B cell (primary cell): Measurements from ENCODE around the gene OXER1. TPM values are rescaled to one million over a fixed set of nuclear protein-coding genes. Genes with fewer than 3 reads are reported as not detected.

Experiments used
- ATAC-seq: fragments of 200-7000 bp; cut with Tn5 transposase; one replicate; pipeline ENCODE4 v1.10.0; 2021; ENCODE audit warnings: low read depth, mild to moderate bottlenecking, moderate number of reproducible peaks, moderate library complexity
- CTCF ChIA-PET: fragments of 350-600 bp; sonication (Branson Sonifier 250); formaldehyde crosslinking; loops from one replicate; lab custom pipeline; 2021; ENCODE audit warnings: antibody characterized with exemption, inconsistent platforms; lab: Charles Lee
- POLR2A ChIA-PET: fragments of 350-600 bp; sonication (Branson Sonifier 250); formaldehyde crosslinking; loops from one replicate; lab custom pipeline; 2021; ENCODE audit warnings: antibody characterized with exemption; lab: Charles Lee
- DNase-seq: peaks from one replicate; pipeline ENCODE4 v3.0.0; 2013
- H2AFZ ChIP-seq: 2 replicates; pipeline ENCODE4 v1.6.1; 2012; ENCODE audit warnings: mild to moderate bottlenecking, low read depth, low read length; ENCODE audit not compliant: insufficient read depth, poor library complexity, severe bottlenecking
- H3K27ac ChIP-seq, 2 donors: 1 replicate in 1 of 2; 2 replicates in 1 of 2; pipeline ENCODE4 v1.5.1; 2012 to 2013; ENCODE audit warnings: low read length in 2 of 2, mild to moderate bottlenecking in 2 of 2, moderate library complexity in 1 of 2
- H3K27me3 ChIP-seq, 4 experiments: fragments of 200-600 bp in 1 of 4; sonication (generic) in 1 of 4; replicated peaks in 1 of 4; 1 replicate in 2 of 4; 2 replicates in 2 of 4; pipeline versions ENCODE4 v1.6.1 to v1.7.0; 2013 to 2016; ENCODE audit warnings: low read length in 3 of 4, mild to moderate bottlenecking in 2 of 4, mixed read lengths in 1 of 4, moderate library complexity in 1 of 4; ENCODE audit not compliant: insufficient read depth in 4 of 4, control insufficient read depth in 3 of 4; ENCODE audit errors: control extremely low read depth in 1 of 4
- H3K36me3 ChIP-seq, 2 experiments: replicated peaks in 1 of 2; 1 replicate in 1 of 2; 2 replicates in 1 of 2; pipeline versions ENCODE4 v1.6.1 to v1.7.1; 2013; ENCODE audit warnings: low read length in 1 of 2; ENCODE audit not compliant: insufficient read depth in 2 of 2, control insufficient read depth in 1 of 2; ENCODE audit errors: control extremely low read depth in 1 of 2, extremely low read depth in 1 of 2
- H3K4me1 ChIP-seq, 2 donors: fragments of 200-600 bp in 1 of 2; sonication (generic) in 1 of 2; 1 replicate in 1 of 2; 2 replicates in 1 of 2; pipeline versions ENCODE4 v1.5.1 to v1.6.1; 2013 to 2017; ENCODE audit warnings: low read length in 2 of 2; ENCODE audit not compliant: control insufficient read depth in 2 of 2, insufficient read depth in 2 of 2
- H3K4me2 ChIP-seq: replicated peaks from 2 replicates; pipeline ENCODE3; 2012; ENCODE audit warnings: mild to moderate bottlenecking, low read depth, low read length; ENCODE audit not compliant: poor library complexity, severe bottlenecking
- H3K4me3 ChIP-seq, 5 experiments: fragments of 200-600 bp in 1 of 5; sonication (generic) in 1 of 5; 1 replicate in 3 of 5; 2 replicates in 2 of 5; pipeline versions ENCODE4 v1.5.1 to v1.7.0; 2011 to 2016; ENCODE audit warnings: low read length in 4 of 5, mild to moderate bottlenecking in 4 of 5, low read depth in 2 of 5, control low read depth in 1 of 5, moderate library complexity in 1 of 5; ENCODE audit not compliant: insufficient read depth in 1 of 5; ENCODE audit errors: control extremely low read depth in 1 of 5, extremely low read depth in 1 of 5
- H3K79me2 ChIP-seq: fragments of 200-600 bp; sonication (generic); one replicate; pipeline ENCODE4 v1.6.0; 2016; ENCODE audit warnings: low read length; ENCODE audit not compliant: control insufficient read depth, insufficient read depth
- H3K9ac ChIP-seq: fragments of 200-600 bp; sonication (generic); 2 replicates; pipeline ENCODE4 v1.6.1; 2017; ENCODE audit warnings: mild to moderate bottlenecking, low read length, moderate library complexity
- H3K9me3 ChIP-seq, 3 donors: one replicate each; pipeline versions ENCODE4 v1.6.1 to v1.7.1; 2013; ENCODE audit warnings: low read length in 2 of 3; ENCODE audit not compliant: control insufficient read depth in 2 of 3, insufficient read depth in 1 of 3; ENCODE audit errors: control extremely low read depth in 1 of 3
- H4K20me1 ChIP-seq: 2 replicates; pipeline ENCODE4 v1.6.0; 2012; ENCODE audit warnings: mild to moderate bottlenecking, low read length; ENCODE audit not compliant: insufficient read depth, control insufficient read depth, poor library complexity, severe bottlenecking
- H3K27ac Mint-ChIP-seq: one replicate; pipeline ENCODE4 v1.8.0; 2021; ENCODE audit warnings: mixed read lengths
- H3K27me3 Mint-ChIP-seq: one replicate; pipeline ENCODE4 v1.8.0; 2021; ENCODE audit warnings: mixed read lengths
- H3K4me1 Mint-ChIP-seq: one replicate; pipeline ENCODE4 v1.8.0; 2021; ENCODE audit warnings: mixed read lengths
- H3K4me3 Mint-ChIP-seq: one replicate; pipeline ENCODE4 v1.8.0; 2021; ENCODE audit warnings: mixed read lengths
- H3K9me3 Mint-ChIP-seq: one replicate; pipeline ENCODE4 v1.8.0; 2022; ENCODE audit warnings: mixed read lengths; ENCODE audit not compliant: insufficient read depth
- CTCF ChIP-seq: fragments of 200-600 bp; IDR thresholded peaks from one replicate; pipeline ENCODE4 v1.8.0; 2022; ENCODE audit warnings: antibody characterized with exemption, mild to moderate bottlenecking
- EZH2 ChIP-seq: IDR thresholded peaks from 2 replicates; pipeline ENCODE4 v1.6.1; 2012; ENCODE audit warnings: borderline replicate concordance, low read depth, mild to moderate bottlenecking, moderate library complexity, low read length; ENCODE audit not compliant: insufficient read depth, poor library complexity, severe bottlenecking
- WGBS: methylation state at CpG from one replicate; pipeline ENCODE4 v1.1.5; 2013; ENCODE audit warnings: missing lambda C conversion rate; ENCODE audit not compliant: insufficient coverage; 5-methylcytosine and 5-hydroxymethylcytosine counted together
- intact Hi-C: fragments of 100-400 bp; cut with micrococcal nuclease; formaldehyde crosslinking; loops from one replicate; pipeline ENCODE4 v1.10.0; 2022
- polyA plus RNA-seq: library from polyadenylated mRNA; depleted of rRNA; stranded (reverse); fragments of >200 nt; gene quantifications from 2 replicates; pipeline ENCODE4 v1.2.3, GENCODE V29; 2012
- total RNA-seq, 2 donors: library from RNA; stranded (reverse); fragments of 120-200 nt in 1 of 2; gene quantifications; 1 replicate in 1 of 2; 2 replicates in 1 of 2; pipeline versions ENCODE4 v1.2.3 to v1.2.4, GENCODE V29; 2013 to 2022

OXER1 gene
- total and polyA plus RNA-seq, 2 donors (not counting 1 experiment from before 2014, with no cell fraction given) = 3.2 to 3.3 TPM

GRCh38 chr2:42726680-42727079 is 37.3 kb downstream of the OXER1 start:
- H3K9me3 ChIP-seq = peaks cover 4 to 6% (median 5%) of the 10 kb centered on the region in 3 donors
- H2AFZ ChIP-seq = no peak overlapping the region
- 100% methylated on average over 1 of the region's 2 CpGs for WGBS
- H3K4me1 ChIP-seq = peaks cover 0 to 7% of the 10 kb centered on the region in 2 donors
- Mint-ChIP-seq H3K27me3 (no peaks in the 10 kb centered on the region), H3K4me1 (peaks cover 10% of the 10 kb centered on the region), H3K4me3 (no peak overlapping the region), H3K9me3 (no peaks in the 10 kb centered on the region), H3K27ac (no peak overlapping the region)
- H3K4me2 ChIP-seq = no peak overlapping the region
- no peak for DNase-seq
- ChIA-PET POLR2A (no interaction called here), CTCF (interaction anchor here (2.2 kb wide), 1 partner anchor 16 kb away, joined by 5 read pairs; no protein-coding TSS in a partner anchor)
- H3K27me3 ChIP-seq = no peaks in the 10 kb centered on the region
- no peaks in the 10 kb centered on the region for H3K79me2 ChIP-seq
- H3K9ac ChIP-seq = no peak overlapping the region
- no peaks in the 10 kb centered on the region for H4K20me1 ChIP-seq
- TF ChIP-seq EZH2 (no peak), CTCF (no peak)
- no peak overlapping the region for H3K4me3 ChIP-seq
- no peak for ATAC-seq
- intact Hi-C loops = no loop called here
- no peaks in the 10 kb centered on the region for H3K36me3 ChIP-seq
- H3K27ac ChIP-seq = no peak overlapping the region

GRCh38 chr2:42725657-42726056 is 38.3 kb downstream of the OXER1 start:
- ChIA-PET CTCF (interaction anchor here (0.7 to 2.2 kb wide), 3 partner anchors 17 to 212 kb away, joined by 3 to 5 read pairs (median 3); no protein-coding TSS in a partner anchor), POLR2A (no interaction called here)
- Histone ChIP-seq H3K79me2 (no peaks in the 10 kb centered on the region), H3K4me2 (no peak overlapping the region), H3K4me3 (no peak overlapping the region), H3K27me3 (no peaks in the 10 kb centered on the region), H3K36me3 (no peaks in the 10 kb centered on the region), H2AFZ (no peak overlapping the region), H3K9me3 (peaks cover 4 to 6% (median 5%) of the 10 kb centered on the region in 3 donors), H3K4me1 (peaks cover 0 to 7% of the 10 kb centered on the region in 2 donors), H3K9ac (no peak overlapping the region), H3K27ac (no peak overlapping the region), H4K20me1 (no peaks in the 10 kb centered on the region)
- DNase-seq (no peak), ATAC-seq (no peak)
- no peak overlapping the region for H3K27ac Mint-ChIP-seq
- no peaks in the 10 kb centered on the region for H3K27me3 Mint-ChIP-seq
- H3K4me1 Mint-ChIP-seq = peaks cover 11% of the 10 kb centered on the region
- no peak overlapping the region for H3K4me3 Mint-ChIP-seq
- TF ChIP-seq CTCF (no peak), EZH2 (no peak)
- no peaks in the 10 kb centered on the region for H3K9me3 Mint-ChIP-seq
- WGBS = 83% methylated on average over 2 of the region's 4 CpGs
- intact Hi-C loops = no loop called here
